ENCODE measurements around the gene CD99L2. TPM values are rescaled to one million over a fixed set of nuclear protein-coding genes. Genes with fewer than 3 reads are reported as not detected.

The CD99L2 gene
- total and polyA plus RNA-seq, 10 donors = 8.2 to 51.8 (median 31.8) TPM

GRCh38 chrX:150934453-150934852 is 36.0 kb upstream of the CD99L2 start:
- intact Hi-C loops (cut with DNase I; ENCODE audit: low total_unique reads) = no loop called here
- no peaks in the 10 kb centered on the region for H3K4me1 ChIP-seq
- no peak overlapping the region for H3K4me3 ChIP-seq
- peaks cover 0 to 11% (median 0%) of the 10 kb centered on the region in 8 donors for H3K9me3 ChIP-seq
- no peak for TF ChIP-seq POLR2A (IDR thresholded peaks at IDR 0.05)
- WGBS, 5 donors = 25 to 38% (median 35%) methylated on average over 2 to 5 of the region's 5 CpGs
- H3K27ac ChIP-seq = no peak overlapping the region
- no peaks in the 10 kb centered on the region for H3K27me3 ChIP-seq (replicated peaks in 1 of 7)
- no peaks in the 10 kb centered on the region for H3K36me3 ChIP-seq
- no peak for DNase-seq

GRCh38 chrX:150933945-150934350 is 35.5 kb upstream of the CD99L2 start:
- Histone ChIP-seq H3K36me3 (no peaks in the 10 kb centered on the region), H3K27ac (no peak overlapping the region), H3K4me3 (no peak overlapping the region), H3K27me3 (replicated peaks in 1 of 7) (no peaks in the 10 kb centered on the region), H3K9me3 (peaks cover 0 to 11% (median 0%) of the 10 kb centered on the region in 8 donors), H3K4me1 (no peaks in the 10 kb centered on the region)
- TF ChIP-seq CTCF (IDR thresholded peaks at IDR 0.05 in 8 of 11, conservative IDR thresholded peaks at IDR 0.05 in 3 of 11) = no peak
- no peak for TF ChIP-seq POLR2A (IDR thresholded peaks at IDR 0.05)
- no peak for TF ChIP-seq POLR2AphosphoS5 (IDR thresholded peaks at IDR 0.05)
- 72 to 84% (median 82%) methylated on average over 3 to 5 of the region's 5 CpGs for WGBS, 5 donors
- no peak for DNase-seq
- intact Hi-C loops (cut with DNase I; ENCODE audit: low total_unique reads) = no loop called here

GRCh38 chrX:150929058-150929457 is 30.6 kb upstream of the CD99L2 start:
- intact Hi-C loops (cut with DNase I; ENCODE audit: low total_unique reads) = no loop called here
- Histone ChIP-seq H3K36me3 (no peaks in the 10 kb centered on the region), H3K27ac (no peak overlapping the region), H3K4me1 (no peaks in the 10 kb centered on the region), H3K27me3 (replicated peaks in 1 of 7) (no peaks in the 10 kb centered on the region), H3K4me3 (no peak overlapping the region), H3K9me3 (no peaks in the 10 kb centered on the region)
- no peak for TF ChIP-seq POLR2AphosphoS5 (IDR thresholded peaks at IDR 0.05)
- no peak for TF ChIP-seq POLR2A (IDR thresholded peaks at IDR 0.05)
- no peak for TF ChIP-seq CTCF (IDR thresholded peaks at IDR 0.05 in 8 of 11, conservative IDR thresholded peaks at IDR 0.05 in 3 of 11)
- no peak for DNase-seq
- 55 to 90% (median 77%) methylated on average over 2 of the region's 2 CpGs for WGBS, 5 donors

GRCh38 chrX:150926791-150927190 is 28.3 kb upstream of the CD99L2 start:
- WGBS, 5 donors = 76 to 100% (median 93%) methylated on average over 2 of the region's 2 CpGs
- intact Hi-C loops (cut with DNase I; ENCODE audit: low total_unique reads) = no loop called here
- no peak for DNase-seq

More at GRCh38 chrX:150926791-150927190, 28.3 kb upstream of the CD99L2 start:
- H3K27ac ChIP-seq = no peak overlapping the region
- peaks cover 0 to 3% (median 0%) of the 10 kb centered on the region in 8 donors for H3K9me3 ChIP-seq
- H3K4me1 ChIP-seq = no peaks in the 10 kb centered on the region
- no peaks in the 10 kb centered on the region for H3K36me3 ChIP-seq
- no peaks in the 10 kb centered on the region for H3K27me3 ChIP-seq (replicated peaks in 1 of 7)
- TF ChIP-seq CTCF (IDR thresholded peaks at IDR 0.05 in 8 of 11, conservative IDR thresholded peaks at IDR 0.05 in 3 of 11) = no peak
- no peak for TF ChIP-seq POLR2AphosphoS5 (IDR thresholded peaks at IDR 0.05)
- no peak for TF ChIP-seq POLR2A (IDR thresholded peaks at IDR 0.05)
- H3K4me3 ChIP-seq = no peak overlapping the region

All from spleen (tissue), 11 donors.